Activated CD4-positive, alpha-beta T cell treated with anti-CD3 and anti-CD28 coated beads for 36 hours (primary cell): ENCODE results near the gene RAD51. TPM values are rescaled to one million over a fixed set of nuclear protein-coding genes. Genes with fewer than 3 reads are reported as not detected.
A peak's percentile ranks its signal among the peaks of the same experiment; 100 is the strongest.

Experiments
- ATAC-seq: fragments of 200-7000 bp; cut with Tn5 transposase; one replicate; pipeline ENCODE4 v1.10.0; 2021; ENCODE audit warnings: mild to moderate bottlenecking, moderate library complexity
- CTCF ChIA-PET: fragments of 350-600 bp; sonication (Branson Sonifier 250); formaldehyde crosslinking; loops from one replicate; lab custom pipeline; 2021; ENCODE audit warnings: antibody characterized with exemption; lab: Charles Lee
- POLR2A ChIA-PET: fragments of 350-600 bp; sonication (Branson Sonifier 250); formaldehyde crosslinking; loops from one replicate; lab custom pipeline; 2021; ENCODE audit warnings: antibody characterized with exemption, inconsistent platforms; lab: Charles Lee
- DNase-seq: peaks from one replicate; pipeline ENCODE4 v3.0.0-alpha.2; 2020
- H3K27ac Mint-ChIP-seq: one replicate; pipeline ENCODE4 v1.8.0; 2021; ENCODE audit warnings: mixed read lengths
- H3K27me3 Mint-ChIP-seq: one replicate; pipeline ENCODE4 v1.8.0; 2021; ENCODE audit warnings: mixed read lengths
- H3K36me3 Mint-ChIP-seq: one replicate; pipeline ENCODE4 v1.8.0; 2021; ENCODE audit warnings: low read depth, mixed read lengths
- H3K4me1 Mint-ChIP-seq: one replicate; pipeline ENCODE4 v1.8.0; 2021; ENCODE audit warnings: mixed read lengths
- H3K4me3 Mint-ChIP-seq: one replicate; pipeline ENCODE4 v1.8.0; 2021; ENCODE audit warnings: mild to moderate bottlenecking, moderate library complexity, mixed read lengths
- H3K9me3 Mint-ChIP-seq: one replicate; pipeline ENCODE4 v1.8.0; 2021; ENCODE audit warnings: low read depth, mixed read lengths
- intact Hi-C, 2 experiments: fragments of 100-400 bp; cut with DNase I in 1 of 2; cut with micrococcal nuclease in 1 of 2; formaldehyde crosslinking; loops; one replicate each; pipeline versions ENCODE4 v1.14.2 to v1.15.1; 2022 to 2024; cut with DNase I, micrococcal nuclease
- total RNA-seq, 2 experiments: library from RNA; stranded (reverse); gene quantifications; one replicate each; pipeline ENCODE4 v1.2.3, GENCODE V29; 2021

RAD51 gene
- total RNA-seq, 2 experiments from 2014 or later: 73.5 to 75.3 TPM

GRCh38 chr15:40688932-40689799 lies 5.8 kb upstream of the RAD51 start:
- intact Hi-C loops: no loop called here
- no peaks in the 10 kb centered on the region for H3K27me3 Mint-ChIP-seq
- H3K27ac Mint-ChIP-seq: no peak overlapping the region
- no peak for DNase-seq
- H3K36me3 Mint-ChIP-seq: peaks cover 8% of the 10 kb centered on the region
- no peak overlapping the region for H3K4me3 Mint-ChIP-seq
- ChIA-PET POLR2A (no interaction called here), CTCF (no interaction called here)
- peaks cover 7% of the 10 kb centered on the region for H3K4me1 Mint-ChIP-seq
- H3K9me3 Mint-ChIP-seq: no peaks in the 10 kb centered on the region
- no peak for ATAC-seq

GRCh38 chr15:40691737-40692136 lies 3.2 kb upstream of the RAD51 start:
- DNase-seq: no peak
- Mint-ChIP-seq H3K27me3 (no peaks in the 10 kb centered on the region), H3K9me3 (no peaks in the 10 kb centered on the region), H3K4me3 (no peak overlapping the region), H3K36me3 (peaks cover 21% of the 10 kb centered on the region), H3K27ac (no peak overlapping the region), H3K4me1 (peaks cover 10% of the 10 kb centered on the region)
- CTCF ChIA-PET: interaction anchor here (0.6 kb wide), 1 partner anchor 14 kb away, joined by 3 read pairs; no protein-coding TSS in a partner anchor
- POLR2A ChIA-PET: no interaction called here
- no peak for ATAC-seq
- intact Hi-C loops: loop anchor here in 1 of 2 experiments (5.0 kb wide), 1 partner anchor 66 kb away; the partner anchor contains the start of gene RMDN3

GRCh38 chr15:40693904-40694687 lies 878 bp upstream of the RAD51 start:
- peak overlapping the region; percentile 95 for H3K4me3 Mint-ChIP-seq
- H3K27ac Mint-ChIP-seq: peak overlapping the region; percentile 98
- DNase-seq: peak; percentile 35
- H3K36me3 Mint-ChIP-seq: peaks cover 41% of the 10 kb centered on the region
- ChIA-PET POLR2A (interaction anchor here (0.6 to 1.5 kb wide), 17 partner anchors 14 to 1080 kb away, joined by 3 to 10 read pairs (median 4); partner anchors contain the start of genes INO80, MAPKBP1, RPUSD2 and VPS18), CTCF (interaction anchor here (0.6 to 2.8 kb wide), 15 partner anchors 10 to 592 kb away, joined by 3 to 18 read pairs (median 4); partner anchors contain the start of genes CCDC32 and VPS18)
- H3K9me3 Mint-ChIP-seq: no peaks in the 10 kb centered on the region
- intact Hi-C loops: loop anchor here (1.0 to 5.0 kb wide), 14 partner anchors 15 to 639 kb away; partner anchors contain the start of genes RMDN3 (in 2 of the 2), BAHD1 (in 1 of the 2), BUB1B (in 1 of the 2) and CCDC32 (in 1 of the 2)
- ATAC-seq: no peak
- H3K27me3 Mint-ChIP-seq: no peaks in the 10 kb centered on the region
- H3K4me1 Mint-ChIP-seq: peaks cover 14% of the 10 kb centered on the region

GRCh38 chr15:40695469-40695890 lies 506 bp downstream of the RAD51 start:
- H3K9me3 Mint-ChIP-seq: no peaks in the 10 kb centered on the region
- DNase-seq (no peak), ATAC-seq (peak; percentile 5)
- H3K4me3 Mint-ChIP-seq: peak overlapping the region; percentile 95
- CTCF ChIA-PET: interaction anchor here (0.7 to 2.8 kb wide), 9 partner anchors 17 to 208 kb away, joined by 3 to 18 read pairs (median 4); no protein-coding TSS in a partner anchor
- no peaks in the 10 kb centered on the region for H3K27me3 Mint-ChIP-seq
- POLR2A ChIA-PET: interaction anchor here (0.6 to 1.5 kb wide), 8 partner anchors 13 to 1079 kb away, joined by 3 to 8 read pairs (median 6); partner anchors contain the start of genes MAPKBP1, OIP5 and VPS18
- intact Hi-C loops: loop anchor here (1.0 to 5.0 kb wide), 8 partner anchors 49 to 637 kb away; partner anchors contain the start of genes BUB1B (in 1 of the 2), CHP1 (in 1 of the 2), DNAJC17 (in 1 of the 2) and EXD1 (in 1 of the 2)
- H3K4me1 Mint-ChIP-seq: peaks cover 22% of the 10 kb centered on the region
- peak overlapping the region; percentile 98 for H3K27ac Mint-ChIP-seq
- H3K36me3 Mint-ChIP-seq: peaks cover 51% of the 10 kb centered on the region

GRCh38 chr15:40696228-40696627 lies 1.3 kb downstream of the RAD51 start:
- Mint-ChIP-seq H3K4me1 (peaks cover 22% of the 10 kb centered on the region), H3K27me3 (no peaks in the 10 kb centered on the region), H3K36me3 (peaks cover 57% of the 10 kb centered on the region), H3K9me3 (no peaks in the 10 kb centered on the region), H3K27ac (no peak overlapping the region), H3K4me3 (peak overlapping the region; percentile 95)
- DNase-seq: no peak
- CTCF ChIA-PET: interaction anchor here (0.6 to 2.7 kb wide), 2 partner anchors 86 to 106 kb away, joined by 4 to 8 read pairs; no protein-coding TSS in a partner anchor
- POLR2A ChIA-PET: no interaction called here
- intact Hi-C loops: loop anchor here in 1 of 2 experiments (5.0 kb wide), 1 partner anchor 104 kb away; the partner anchor contains the start of gene KNL1
- no peak for ATAC-seq

- POLR2A ChIA-PET: interaction anchor here (0.7 kb wide), 1 partner anchor 27 kb away, joined by 4 read pairs; no protein-coding TSS in a partner anchor
- intact Hi-C loops: loop anchor here in 1 of 2 experiments (5.0 kb wide), 1 partner anchor 106 kb away; the partner anchor contains the start of gene KNL1
- peak overlapping the region; percentile 2 for H3K4me3 Mint-ChIP-seq
Measured at GRCh38 chr15:40697916-40698315, 2.9 kb downstream of the RAD51 start.

GRCh38 chr15:40702077-40702476 lies 7.1 kb downstream of the RAD51 start:
- Mint-ChIP-seq H3K9me3 (no peaks in the 10 kb centered on the region), H3K4me1 (peaks cover 12% of the 10 kb centered on the region), H3K27ac (no peak overlapping the region), H3K4me3 (no peak overlapping the region), H3K27me3 (no peaks in the 10 kb centered on the region), H3K36me3 (peaks cover 72% of the 10 kb centered on the region)
- no peak for DNase-seq
- intact Hi-C loops: no loop called here
- CTCF ChIA-PET: no interaction called here
- POLR2A ChIA-PET: interaction anchor here (0.8 kb wide), 1 partner anchor 12 kb away, joined by 8 read pairs; no protein-coding TSS in a partner anchor
- ATAC-seq: no peak

More at GRCh38 chr15:40697916-40698315, 2.9 kb downstream of the RAD51 start:
- Mint-ChIP-seq H3K27me3 (no peaks in the 10 kb centered on the region), H3K27ac (no peak overlapping the region), H3K4me1 (peaks cover 19% of the 10 kb centered on the region), H3K36me3 (peaks cover 62% of the 10 kb centered on the region), H3K9me3 (no peaks in the 10 kb centered on the region)
- DNase-seq (no peak), ATAC-seq (no peak)
- CTCF ChIA-PET: interaction anchor here (0.9 to 1.0 kb wide), 2 partner anchors 18 to 90 kb away, joined by 3 read pairs; no protein-coding TSS in a partner anchor

GRCh38 chr15:40706121-40706520 lies 11.1 kb downstream of the RAD51 start:
- POLR2A ChIA-PET: no interaction called here
- no peaks in the 10 kb centered on the region for H3K9me3 Mint-ChIP-seq
- no peak for ATAC-seq
- no peaks in the 10 kb centered on the region for H3K27me3 Mint-ChIP-seq
- H3K27ac Mint-ChIP-seq: no peak overlapping the region
- no peaks in the 10 kb centered on the region for H3K4me1 Mint-ChIP-seq
- CTCF ChIA-PET: interaction anchor here (1.1 kb wide), 1 partner anchor 52 kb away, joined by 3 read pairs; no protein-coding TSS in a partner anchor
- H3K4me3 Mint-ChIP-seq: no peak overlapping the region
- no peak for DNase-seq
- intact Hi-C loops: no loop called here
- peaks cover 57% of the 10 kb centered on the region for H3K36me3 Mint-ChIP-seq

GRCh38 chr15:40714144-40714543 lies 19.2 kb downstream of the RAD51 start:
- Mint-ChIP-seq H3K27ac (no peak overlapping the region), H3K36me3 (peaks cover 47% of the 10 kb centered on the region), H3K9me3 (no peaks in the 10 kb centered on the region), H3K4me3 (no peak overlapping the region), H3K4me1 (no peaks in the 10 kb centered on the region), H3K27me3 (no peaks in the 10 kb centered on the region)
- DNase-seq: no peak
- POLR2A ChIA-PET: interaction anchor here (0.5 kb wide), 1 partner anchor 12 kb away, joined by 8 read pairs; no protein-coding TSS in a partner anchor
- CTCF ChIA-PET: interaction anchor here (1.7 kb wide), 1 partner anchor 9 kb away, joined by 5 read pairs; no protein-coding TSS in a partner anchor
- intact Hi-C loops: no loop called here
- no peak for ATAC-seq

GRCh38 chr15:40716165-40716564 lies 21.2 kb downstream of the RAD51 start:
- Mint-ChIP-seq H3K27ac (no peak overlapping the region), H3K36me3 (peaks cover 49% of the 10 kb centered on the region), H3K9me3 (no peaks in the 10 kb centered on the region), H3K27me3 (no peaks in the 10 kb centered on the region), H3K4me1 (no peaks in the 10 kb centered on the region), H3K4me3 (no peak overlapping the region)
- no peak for DNase-seq
- ChIA-PET CTCF (no interaction called here), POLR2A (no interaction called here)
- intact Hi-C loops: no loop called here
- ATAC-seq: no peak
